Muscle of arm (tissue), 12 donors: ENCODE results near the gene SERPINA6. TPM values are rescaled to one million over a fixed set of nuclear protein-coding genes. Genes with fewer than 3 reads are reported as not detected.
"Not testable (repeated sequence)": the region's sequence is repeated elsewhere in the genome, so short reads cannot be mapped to it uniquely, and the experiment has no call there.

ENCODE experiments used
- DNase-seq: peaks from one replicate; pipeline ENCODE4 v3.0.0-alpha.2; 2013
- polyA plus RNA-seq, 12 donors: library from polyadenylated mRNA; unstranded; fragments of 120-200 nt; gene quantifications; one replicate each; pipeline ENCODE4 v1.2.1, GENCODE V29; 2013; ENCODE audit not compliant: insufficient read length in 12 of 12

SERPINA6 gene
- polyA plus RNA-seq, 12 donors: 0.21 to 0.86 TPM; not detected in 10

DNA sequence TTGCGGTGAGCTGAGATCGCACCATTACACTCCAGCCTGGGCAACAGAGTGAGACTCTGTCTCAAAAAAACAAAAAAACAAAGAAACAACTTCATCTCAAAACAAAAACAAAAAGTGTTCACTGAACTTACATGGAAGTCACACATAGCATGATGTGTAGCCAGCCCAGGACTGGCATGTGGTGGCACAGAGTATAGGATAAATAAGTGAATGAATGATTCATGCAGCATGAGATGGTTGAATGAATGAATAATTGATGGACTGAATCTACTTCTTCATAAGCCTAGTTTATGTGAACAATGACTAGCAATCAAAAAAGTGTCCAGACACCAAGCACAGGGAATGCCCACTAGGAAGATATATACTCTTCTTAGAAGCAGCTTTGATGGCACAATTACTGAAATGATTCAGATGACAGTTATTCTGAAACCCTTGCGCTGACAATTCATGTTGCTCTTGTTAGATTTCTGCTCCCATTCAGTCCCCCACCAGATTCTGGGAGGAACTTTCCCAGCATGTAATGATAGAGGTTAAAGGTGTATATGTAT, 31.6 kb upstream of the SERPINA6 start:
- no peak for DNase-seq

DNA sequence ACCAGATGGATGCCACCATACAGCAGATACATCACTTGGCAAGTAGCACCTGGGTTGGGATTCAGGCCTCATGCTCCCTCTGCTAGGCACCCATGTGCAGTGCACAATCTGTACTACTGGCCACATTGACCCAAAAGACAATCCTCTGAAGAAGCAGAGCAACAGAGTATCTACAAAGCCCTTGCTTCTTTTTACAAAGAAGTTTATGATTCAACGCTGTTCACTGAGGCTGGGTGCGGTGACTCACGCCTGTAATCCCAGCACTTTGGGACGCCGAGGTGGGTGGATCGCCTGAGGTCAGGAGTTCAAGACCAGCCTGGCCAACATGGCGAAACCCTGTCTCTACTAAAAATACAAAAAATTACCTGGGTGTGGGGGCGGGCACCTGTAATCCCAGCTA, 31.1 kb upstream of the SERPINA6 start:
- not testable (repeated sequence) for DNase-seq

DNA sequence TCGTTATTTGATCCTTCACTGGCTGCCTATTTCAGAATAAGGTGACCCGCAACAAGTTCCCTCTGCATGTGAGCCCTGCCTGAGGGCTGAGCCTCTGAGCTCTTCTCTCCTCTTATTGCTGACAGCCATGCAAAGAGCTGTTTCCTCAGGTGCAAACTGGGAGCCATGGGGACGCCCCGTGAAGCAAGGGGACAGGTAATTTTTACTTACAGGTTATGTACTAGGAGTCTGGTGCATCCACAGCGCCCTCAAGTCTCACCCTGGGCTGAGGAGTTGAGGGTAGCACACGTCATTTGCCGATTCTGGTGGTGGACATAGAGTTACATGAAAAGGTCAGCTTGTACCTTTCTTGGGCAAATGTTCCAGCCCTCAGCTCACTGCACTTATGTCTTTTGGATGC, 26.1 kb upstream of the SERPINA6 start:
- DNase-seq: no peak

DNA sequence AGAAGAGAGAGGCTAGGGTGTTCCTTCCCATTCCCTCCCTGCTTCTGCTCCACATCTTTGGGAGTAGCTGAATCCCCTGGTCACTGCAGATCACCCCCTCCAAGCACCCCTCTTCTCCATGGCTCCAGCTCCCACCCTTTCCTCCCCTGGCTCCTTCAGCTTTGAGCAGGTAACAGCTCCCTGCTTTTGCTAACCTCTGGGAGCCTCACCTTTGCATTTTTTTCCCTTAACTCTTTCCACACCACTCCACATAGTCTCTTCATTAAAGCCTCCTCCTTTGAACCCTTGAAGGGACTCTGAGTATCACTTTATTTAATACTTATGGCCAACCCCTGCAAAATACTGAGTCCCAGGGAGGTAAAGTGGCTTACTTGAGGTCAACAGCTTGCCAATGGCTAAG, 25.7 kb upstream of the SERPINA6 start:
- no peak for DNase-seq

DNA sequence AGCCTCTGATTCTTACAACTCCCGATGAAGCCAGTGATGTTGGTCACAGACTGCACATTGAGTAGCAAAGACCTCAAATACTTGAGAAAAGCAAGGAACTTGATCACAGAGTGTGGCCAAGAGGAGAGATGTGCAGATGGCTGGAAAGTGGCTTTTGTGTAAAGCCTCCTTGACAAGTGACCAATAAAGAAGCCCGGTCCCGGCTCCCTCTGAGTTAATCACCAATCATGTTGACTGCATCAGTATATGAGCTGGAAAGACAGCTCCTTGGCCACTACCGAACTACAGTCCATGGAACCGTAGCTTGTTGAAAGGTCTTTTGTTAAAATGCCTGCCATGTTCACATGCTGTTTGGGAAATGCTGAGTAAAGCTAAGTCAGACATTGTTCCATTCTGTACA, 23.7 kb upstream of the SERPINA6 start:
- DNase-seq: no peak

GRCh38 chr14:94346065-94346786, 23.1 kb upstream of the SERPINA6 start:
- DNase-seq: not testable (repeated sequence)

DNA sequence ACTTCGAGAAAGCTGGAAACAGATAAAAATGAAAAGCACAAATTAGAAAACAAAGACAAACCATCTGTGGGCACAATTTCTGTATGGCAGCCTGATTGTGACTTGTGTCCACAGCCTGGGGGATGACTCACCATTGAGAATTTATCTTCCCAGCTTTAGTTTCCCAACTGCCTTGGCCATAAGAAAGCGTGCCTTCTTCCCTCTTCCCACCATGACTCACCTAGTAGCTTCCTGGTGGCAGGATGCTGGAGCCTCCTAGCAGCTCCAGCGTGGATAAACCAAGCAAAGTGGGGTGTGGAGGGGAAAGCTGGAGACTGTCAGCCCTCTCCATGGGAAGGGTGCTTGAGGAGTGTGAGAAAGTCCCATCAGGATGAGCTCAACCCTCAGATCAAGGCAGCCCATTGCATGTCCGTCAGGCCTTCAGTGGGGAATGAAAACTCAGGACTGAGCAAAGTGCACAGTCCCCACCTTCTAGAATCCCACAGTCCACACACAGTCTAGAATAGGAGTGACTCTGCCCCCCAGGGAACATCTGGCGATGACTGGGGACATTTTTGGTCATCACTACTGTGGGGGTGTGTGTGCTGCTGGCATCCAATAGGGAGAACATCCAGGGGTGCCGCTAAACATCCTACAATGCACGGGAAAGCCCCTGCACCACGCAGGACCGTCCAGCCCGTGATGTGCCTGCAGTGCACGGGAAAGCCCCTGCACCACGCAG, 22.4 kb upstream of the SERPINA6 start:
- no peak for DNase-seq

DNA sequence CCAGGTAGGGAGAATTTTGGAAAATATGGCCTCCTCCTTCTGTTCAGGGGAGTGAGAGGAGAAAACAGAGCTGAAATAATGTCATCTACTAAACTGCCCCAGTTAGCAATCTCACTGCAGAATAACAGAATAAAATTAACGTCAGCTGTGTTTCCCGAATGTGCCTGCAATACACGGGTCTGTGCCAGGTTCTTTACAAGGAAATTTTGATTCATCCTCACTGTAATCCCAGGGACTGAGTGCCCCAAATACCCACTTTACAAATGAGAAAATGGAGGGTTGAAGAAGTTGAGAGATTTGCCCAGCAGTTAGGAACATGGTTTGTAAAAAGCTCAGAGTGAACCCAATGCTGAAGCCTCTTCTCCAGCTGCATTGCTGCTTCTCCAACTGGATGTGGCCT, 21.3 kb upstream of the SERPINA6 start:
- DNase-seq: no peak

DNA sequence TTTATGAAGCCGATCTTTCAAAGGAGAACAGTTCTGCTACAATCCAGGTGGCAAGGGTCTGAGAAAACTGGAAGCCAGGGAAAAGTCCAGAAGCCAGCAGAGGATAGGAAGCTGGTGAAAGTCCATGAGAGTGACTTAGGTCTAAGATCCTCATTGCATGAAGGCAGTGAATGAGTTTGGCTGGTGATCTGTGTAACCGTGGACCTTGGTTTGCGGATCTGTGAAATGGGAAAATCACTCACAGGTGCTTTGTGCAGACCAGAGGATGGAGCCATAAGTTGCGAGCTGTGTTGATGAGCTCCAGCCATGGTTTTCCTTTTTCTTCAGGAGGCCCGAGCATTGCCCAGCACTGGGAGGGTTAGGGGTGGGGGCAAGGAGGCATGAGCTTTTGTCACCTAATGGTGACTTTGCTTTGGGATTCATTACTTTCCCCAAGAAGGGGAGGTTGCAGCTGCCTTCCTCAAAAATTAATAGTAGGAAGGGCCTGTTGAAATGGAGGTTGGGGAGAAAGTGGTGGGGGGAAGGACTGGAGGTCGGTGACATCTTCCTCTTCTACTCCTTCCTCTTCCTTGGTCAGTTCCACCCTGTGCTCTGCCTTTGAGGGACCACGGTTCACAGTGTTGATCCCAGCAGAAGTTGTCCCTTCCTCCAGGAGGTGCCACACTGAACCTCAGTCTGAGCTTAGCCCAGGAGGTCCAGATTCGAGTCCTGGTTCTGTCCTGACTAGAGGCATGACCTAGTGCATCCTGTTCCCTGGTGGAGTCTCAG, 20.3 kb upstream of the SERPINA6 start:
- no peak for DNase-seq

DNA sequence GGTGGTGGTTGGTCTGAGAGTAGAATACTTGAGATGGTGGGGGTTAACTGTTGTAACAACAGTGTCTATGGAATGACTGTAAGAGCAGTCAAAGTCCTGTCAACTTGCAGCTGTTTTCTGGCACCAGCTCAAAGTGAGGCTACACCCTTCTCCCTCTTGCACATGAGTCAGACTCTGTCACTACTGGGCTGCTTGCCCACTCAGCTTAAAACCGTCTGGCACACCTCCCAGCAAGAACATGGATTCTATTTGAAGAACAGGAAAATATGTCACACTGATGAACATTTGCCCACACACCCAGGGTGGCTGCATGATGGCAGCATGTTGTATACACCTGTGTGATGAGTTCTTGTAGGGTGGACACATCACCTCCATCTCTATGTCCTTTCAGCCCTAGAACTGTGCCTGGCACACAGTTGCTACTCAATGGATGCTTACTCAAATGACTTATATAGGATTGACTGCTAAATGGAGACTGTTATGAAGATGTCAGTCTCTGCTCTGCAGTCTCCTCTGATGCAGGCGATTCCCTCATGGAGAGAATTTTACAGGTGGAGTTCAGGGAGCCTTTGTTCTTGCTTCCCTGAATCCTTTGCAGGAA, 19.3 kb upstream of the SERPINA6 start:
- DNase-seq: peak; percentile 90

- DNase-seq: no peak
Observed at GRCh38 chr14:94341656-94342333, 18.7 kb upstream of the SERPINA6 start.

DNA sequence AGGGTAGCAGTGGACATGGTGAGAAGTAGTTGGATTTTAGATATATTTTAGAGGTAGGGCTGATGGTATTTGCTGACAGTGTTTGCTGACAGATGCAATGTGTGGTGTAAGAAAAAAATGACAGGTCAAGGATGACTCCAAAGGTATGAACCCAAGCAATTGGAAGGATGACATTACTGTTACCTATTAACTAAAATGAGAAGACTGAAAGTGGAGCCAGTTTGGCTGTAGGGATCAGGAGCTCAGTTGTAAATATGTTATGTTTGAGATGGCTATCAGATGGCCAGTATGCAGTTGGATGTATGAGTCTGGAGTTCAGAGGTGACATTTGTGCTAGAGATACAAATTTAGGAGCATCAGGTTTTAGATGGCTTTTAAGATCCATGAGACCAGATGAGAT, 17.4 kb upstream of the SERPINA6 start:
- no peak for DNase-seq

GRCh38 chr14:94338023-94338422, 14.9 kb upstream of the SERPINA6 start:
- DNase-seq: no peak

GRCh38 chr14:94337274-94337673, 14.1 kb upstream of the SERPINA6 start:
- DNase-seq: no peak

- DNase-seq: no peak
Observed at GRCh38 chr14:94334872-94335271, 11.7 kb upstream of the SERPINA6 start.

DNA sequence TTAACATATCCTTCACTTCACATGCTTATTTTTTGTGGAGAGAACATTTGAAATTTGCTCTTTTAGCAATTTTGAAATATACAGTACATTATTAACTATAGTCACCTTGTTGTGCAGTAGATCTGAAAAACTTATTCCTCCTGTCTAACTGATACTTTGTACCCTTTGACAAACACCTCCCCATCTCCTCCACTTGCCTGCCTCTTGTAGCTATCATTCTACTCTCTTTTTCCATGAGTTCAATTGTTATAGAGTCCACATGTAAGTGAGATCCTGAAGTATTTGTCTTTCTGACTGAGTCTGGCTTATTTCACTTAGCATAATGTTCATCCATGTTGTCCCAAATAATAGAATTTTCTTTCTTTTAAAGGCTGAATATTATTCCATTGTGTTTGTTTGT, 9.5 kb upstream of the SERPINA6 start:
- no peak for DNase-seq

DNA sequence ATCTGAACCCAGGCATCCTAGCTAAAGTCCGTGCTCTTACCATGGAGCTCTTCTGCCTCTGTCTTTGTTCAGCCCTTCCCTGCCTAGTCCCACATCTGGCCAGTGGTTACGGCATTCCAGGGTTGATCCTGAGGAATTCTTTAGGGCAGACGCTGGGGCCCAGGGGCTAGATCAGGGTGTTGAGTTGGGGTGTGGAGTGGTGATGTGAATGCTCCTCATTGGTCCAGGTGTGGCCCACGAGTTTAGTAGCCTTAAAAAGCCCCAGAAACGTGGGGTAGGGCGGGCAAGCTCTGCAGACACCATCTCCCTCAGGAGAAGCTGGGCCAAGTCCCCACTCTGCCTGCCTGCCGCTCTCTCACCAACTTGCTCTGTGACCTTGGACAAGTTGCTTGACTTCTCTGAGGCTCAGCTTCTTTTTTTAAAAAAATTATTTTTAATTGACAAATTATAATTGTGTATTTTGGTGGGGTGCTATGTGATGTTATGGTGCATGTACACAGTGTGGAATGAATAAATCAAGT, 9.0 kb upstream of the SERPINA6 start:
- DNase-seq: no peak

- DNase-seq: no peak
Observed at GRCh38 chr14:94331462-94331861, 8.3 kb upstream of the SERPINA6 start.

GRCh38 chr14:94330857-94331256, 7.7 kb upstream of the SERPINA6 start:
- DNase-seq: no peak

GRCh38 chr14:94330432-94330831, 7.3 kb upstream of the SERPINA6 start:
- DNase-seq: no peak

DNA sequence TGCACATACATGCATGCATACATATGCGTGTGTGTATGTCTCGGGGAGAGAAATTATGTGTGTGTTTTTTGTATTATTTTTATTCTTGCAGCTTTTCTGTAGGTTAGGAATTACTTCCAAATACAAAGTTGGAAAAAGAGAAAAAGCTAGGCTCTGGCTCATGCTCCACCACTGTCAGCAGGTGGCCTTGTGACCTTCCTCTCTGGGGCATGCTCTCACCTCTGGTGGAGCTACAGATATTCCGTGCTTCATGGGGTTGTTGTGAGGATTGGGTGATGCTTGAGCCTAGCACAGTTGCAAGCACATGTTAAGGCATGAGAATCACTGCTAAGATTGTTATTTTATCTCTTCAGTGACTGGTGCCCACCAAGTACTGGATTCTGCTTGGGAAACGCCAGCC, 6.7 kb upstream of the SERPINA6 start:
- no peak for DNase-seq
